Sigmoid colon (tissue), 4 donors: ENCODE data around the gene RAX2.

ENCODE experiments used
- EP300 ChIP-seq, 4 donors: sonication (generic); formaldehyde crosslinking; IDR thresholded peaks; one replicate each; pipeline ENCODE4 v1.6.1; 2017; ENCODE audit warnings: antibody characterized with exemption in 4 of 4
- POLR2AphosphoS5 ChIP-seq, 4 donors: sonication (generic); formaldehyde crosslinking; IDR thresholded peaks; one replicate each; pipeline ENCODE4 v1.6.1; 2017; ENCODE audit warnings: antibody characterized with exemption in 4 of 4
- TF ChIP-seq, protein P1 (sequence below), 4 experiments: fragments of 450-650 bp in 3 of 4; fragments of 200-600 bp in 1 of 4; IDR thresholded peaks; one replicate each; pipeline ENCODE4 v1.5.1; 2016 to 2019; ENCODE audit warnings: antibody characterized with exemption in 4 of 4, mild to moderate bottlenecking in 3 of 4, moderate library complexity in 2 of 4

DNA sequence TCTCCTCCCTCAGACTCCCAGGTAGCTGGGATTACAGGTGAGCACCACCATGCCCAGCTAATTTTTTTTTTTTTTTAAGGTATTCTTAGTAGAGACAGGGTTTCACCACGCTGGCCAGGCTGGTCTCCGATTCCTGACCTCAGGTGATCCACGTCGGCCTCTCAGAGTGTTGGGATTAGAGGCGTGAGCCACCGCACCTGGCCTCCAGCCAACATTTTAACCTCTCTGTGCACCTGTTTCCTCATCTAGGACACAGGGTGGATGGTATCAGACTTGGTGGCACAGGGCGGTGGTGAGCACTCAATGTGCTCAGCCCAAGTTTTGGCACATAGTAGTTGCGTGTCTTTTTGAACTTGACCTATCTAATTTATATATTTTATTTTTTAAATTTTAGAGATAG lies 23.1 kb downstream of the RAX2 start:
- TF ChIP-seq, protein P1, sequence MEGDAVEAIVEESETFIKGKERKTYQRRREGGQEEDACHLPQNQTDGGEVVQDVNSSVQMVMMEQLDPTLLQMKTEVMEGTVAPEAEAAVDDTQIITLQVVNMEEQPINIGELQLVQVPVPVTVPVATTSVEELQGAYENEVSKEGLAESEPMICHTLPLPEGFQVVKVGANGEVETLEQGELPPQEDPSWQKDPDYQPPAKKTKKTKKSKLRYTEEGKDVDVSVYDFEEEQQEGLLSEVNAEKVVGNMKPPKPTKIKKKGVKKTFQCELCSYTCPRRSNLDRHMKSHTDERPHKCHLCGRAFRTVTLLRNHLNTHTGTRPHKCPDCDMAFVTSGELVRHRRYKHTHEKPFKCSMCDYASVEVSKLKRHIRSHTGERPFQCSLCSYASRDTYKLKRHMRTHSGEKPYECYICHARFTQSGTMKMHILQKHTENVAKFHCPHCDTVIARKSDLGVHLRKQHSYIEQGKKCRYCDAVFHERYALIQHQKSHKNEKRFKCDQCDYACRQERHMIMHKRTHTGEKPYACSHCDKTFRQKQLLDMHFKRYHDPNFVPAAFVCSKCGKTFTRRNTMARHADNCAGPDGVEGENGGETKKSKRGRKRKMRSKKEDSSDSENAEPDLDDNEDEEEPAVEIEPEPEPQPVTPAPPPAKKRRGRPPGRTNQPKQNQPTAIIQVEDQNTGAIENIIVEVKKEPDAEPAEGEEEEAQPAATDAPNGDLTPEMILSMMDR (IDR thresholded peaks at IDR 0.05) = no peak
- TF ChIP-seq EP300 (IDR thresholded peaks at IDR 0.05) (no peak), POLR2AphosphoS5 (IDR thresholded peaks at IDR 0.05) (no peak)
